ENCODE measurements around the gene SOX11. TPM values are rescaled to one million over a fixed set of nuclear protein-coding genes. Genes with fewer than 3 reads are reported as not detected.

Gene SOX11
- total RNA-seq, 1 donor from 2014 or later = not detected

DNA sequence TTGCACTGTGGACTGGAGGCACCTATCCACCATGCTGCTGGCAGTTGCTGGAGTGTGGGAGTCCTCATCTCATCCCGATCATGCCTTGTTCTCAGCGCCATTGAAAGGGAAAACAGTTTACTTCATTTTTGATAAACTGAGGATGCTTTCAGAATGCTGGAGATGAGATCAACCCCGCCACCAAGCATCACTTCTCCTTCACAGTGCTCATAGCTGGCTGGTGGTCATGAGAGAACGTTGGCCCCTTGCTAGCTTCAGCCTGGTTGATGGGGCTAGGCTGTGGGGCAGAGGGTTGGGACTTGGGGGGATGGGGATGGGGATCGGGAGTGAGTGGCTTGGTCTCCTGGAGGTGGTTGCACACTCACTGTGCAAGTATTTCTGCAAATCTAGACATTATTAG is 30.1 kb downstream of the SOX11 start:
- Mint-ChIP-seq H3K27me3 (peaks cover 3% of the 10 kb centered on the region), H3K36me3 (ENCODE audit: low read depth) (no peaks in the 10 kb centered on the region), H3K27ac (no peak overlapping the region), H3K9me3 (peaks cover 7% of the 10 kb centered on the region), H3K4me1 (no peaks in the 10 kb centered on the region), H3K4me3 (no peak overlapping the region)
- POLR2A ChIA-PET = no interaction called here
- TF ChIP-seq CTCF (IDR thresholded peaks at IDR 0.05) = no peak
- intact Hi-C loops (cut with micrococcal nuclease) = no loop called here
- CTCF ChIA-PET = no interaction called here
- DNase-seq = no peak
- ATAC-seq (ENCODE audit: low read depth) = no peak

- H3K9me3 Mint-ChIP-seq = peaks cover 3% of the 10 kb centered on the region
- DNase-seq = no peak
- intact Hi-C loops (cut with micrococcal nuclease) = no loop called here
- H3K27ac Mint-ChIP-seq = no peak overlapping the region
- ATAC-seq (ENCODE audit: low read depth) = no peak
- TF ChIP-seq CTCF (IDR thresholded peaks at IDR 0.05) = no peak
- no peak overlapping the region for H3K4me3 Mint-ChIP-seq
- H3K4me1 Mint-ChIP-seq = no peaks in the 10 kb centered on the region
- POLR2A ChIA-PET = no interaction called here
- peaks cover 11% of the 10 kb centered on the region for H3K27me3 Mint-ChIP-seq
- H3K36me3 Mint-ChIP-seq (ENCODE audit: low read depth) = no peaks in the 10 kb centered on the region
- CTCF ChIA-PET = no interaction called here
Observed at GRCh38 chr2:5723791-5724735, 31.9 kb downstream of the SOX11 start.

- ChIA-PET POLR2A (no interaction called here), CTCF (no interaction called here)
- ATAC-seq (ENCODE audit: low read depth) (no peak), DNase-seq (no peak)
- Mint-ChIP-seq H3K4me3 (no peak overlapping the region), H3K27ac (no peak overlapping the region), H3K27me3 (peaks cover 11% of the 10 kb centered on the region), H3K9me3 (no peaks in the 10 kb centered on the region), H3K4me1 (no peaks in the 10 kb centered on the region), H3K36me3 (ENCODE audit: low read depth) (no peaks in the 10 kb centered on the region)
- no peak for TF ChIP-seq CTCF (IDR thresholded peaks at IDR 0.05)
- intact Hi-C loops (cut with micrococcal nuclease) = no loop called here
Observed at GRCh38 chr2:5725072-5725471, 32.9 kb downstream of the SOX11 start.

- no peaks in the 10 kb centered on the region for H3K36me3 Mint-ChIP-seq (ENCODE audit: low read depth)
- no peaks in the 10 kb centered on the region for H3K9me3 Mint-ChIP-seq
- intact Hi-C loops (cut with micrococcal nuclease) = no loop called here
- ATAC-seq (ENCODE audit: low read depth) (no peak), DNase-seq (no peak)
- H3K4me1 Mint-ChIP-seq = no peaks in the 10 kb centered on the region
- ChIA-PET CTCF (no interaction called here), POLR2A (no interaction called here)
- H3K4me3 Mint-ChIP-seq = peak overlapping the region; percentile 44
- TF ChIP-seq CTCF (IDR thresholded peaks at IDR 0.05) = no peak
- peaks cover 11% of the 10 kb centered on the region for H3K27me3 Mint-ChIP-seq
- H3K27ac Mint-ChIP-seq = no peak overlapping the region
Observed at GRCh38 chr2:5725794-5726463, 33.7 kb downstream of the SOX11 start.

DNA sequence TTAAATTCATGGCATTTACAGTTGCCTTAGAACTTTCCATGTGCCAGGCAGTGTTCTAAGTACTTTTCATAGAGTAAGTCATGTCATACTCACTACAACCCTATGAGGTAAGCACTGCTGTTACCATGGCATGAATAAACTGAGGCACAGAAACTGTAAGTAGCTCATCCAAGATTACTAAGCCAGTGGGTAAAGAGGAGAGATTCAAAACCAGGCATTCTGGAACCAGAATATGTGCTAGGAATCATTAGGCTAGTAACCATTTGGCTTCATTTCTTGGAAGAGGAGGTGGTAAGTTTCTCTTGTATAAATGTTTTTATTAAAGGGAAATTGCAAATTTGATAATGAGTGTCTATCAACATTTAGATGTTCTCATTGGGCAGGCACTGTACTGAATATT is 35.1 kb downstream of the SOX11 start:
- ATAC-seq (ENCODE audit: low read depth) (no peak), DNase-seq (no peak)
- no peaks in the 10 kb centered on the region for H3K36me3 Mint-ChIP-seq (ENCODE audit: low read depth)
- peaks cover 11% of the 10 kb centered on the region for H3K27me3 Mint-ChIP-seq
- intact Hi-C loops (cut with micrococcal nuclease) = no loop called here
- no peak overlapping the region for H3K27ac Mint-ChIP-seq
- no peaks in the 10 kb centered on the region for H3K4me1 Mint-ChIP-seq
- no peak for TF ChIP-seq CTCF (IDR thresholded peaks at IDR 0.05)
- POLR2A ChIA-PET = no interaction called here
- CTCF ChIA-PET = no interaction called here
- H3K9me3 Mint-ChIP-seq = no peaks in the 10 kb centered on the region
- H3K4me3 Mint-ChIP-seq = no peak overlapping the region
